NCI-H524 treated with DMSO at 0.1 percent for 48 hours (cell line): ENCODE data around the gene UGT3A1.

Source experiments
- DNase-seq: peaks from one replicate; lab custom pipeline; 2025; lab: John Stamatoyannopoulos, UW

Gene UGT3A1

GRCh38 chr5:35908814-35909213, 82.4 kb downstream of the UGT3A1 start:
- no peak for DNase-seq

- DNase-seq, result no peak
Measured at GRCh38 chr5:35908228-35908627, 83.0 kb downstream of the UGT3A1 start.

GRCh38 chr5:35904443-35905132, 86.6 kb downstream of the UGT3A1 start:
- no peak for DNase-seq

GRCh38 chr5:35903631-35904203, 87.5 kb downstream of the UGT3A1 start:
- DNase-seq, result no peak

- DNase-seq, result no peak
Measured at GRCh38 chr5:35902046-35902672, 89.0 kb downstream of the UGT3A1 start.
